Heart right ventricle (tissue), 16 donors: ENCODE measurements around the gene ADTRP. TPM values are rescaled to one million over a fixed set of nuclear protein-coding genes. Genes with fewer than 3 reads are reported as not detected.

Experiments
- ATAC-seq, 8 donors: fragments of 200-7000 bp; cut with Tn5 transposase; one replicate each; pipeline ENCODE4 v1.9.1; 2020; ENCODE audit warnings: mild to moderate bottlenecking in 8 of 8, moderate library complexity in 8 of 8, moderate number of reproducible peaks in 1 of 8
- DNase-seq, 2 donors: peaks; one replicate each; pipeline ENCODE4 v3.0.0-alpha.2; 2020
- H3K27ac ChIP-seq, 10 donors: fragments of 200-600 bp; sonication (generic) in 2 of 10; one replicate each; pipeline versions ENCODE4 v1.5.0 to v1.8.0; 2020 to 2022; ENCODE audit warnings: mild to moderate bottlenecking in 3 of 10
- H3K27me3 ChIP-seq, 7 donors: fragments of 200-600 bp; one replicate each; pipeline ENCODE4 v1.8.0; 2021 to 2022; ENCODE audit warnings: mild to moderate bottlenecking in 2 of 7
- H3K36me3 ChIP-seq, 9 donors: fragments of 200-600 bp; sonication (generic) in 1 of 9; one replicate each; pipeline versions ENCODE4 v1.5.0 to v1.8.0; 2020 to 2022; ENCODE audit warnings: mild to moderate bottlenecking in 2 of 9
- H3K4me1 ChIP-seq, 9 donors: fragments of 200-600 bp; sonication (generic) in 1 of 9; one replicate each; pipeline versions ENCODE4 v1.5.0 to v1.8.0; 2020 to 2022; ENCODE audit warnings: mild to moderate bottlenecking in 4 of 9
- H3K4me3 ChIP-seq, 10 donors: fragments of 200-600 bp; sonication (generic) in 2 of 10; one replicate each; pipeline versions ENCODE4 v1.5.0 to v1.8.0; 2020 to 2022; ENCODE audit warnings: mild to moderate bottlenecking in 7 of 10, moderate library complexity in 2 of 10
- H3K9me3 ChIP-seq, 11 donors: fragments of 200-600 bp in 10 of 11; sonication (generic) in 2 of 11; one replicate each; pipeline versions ENCODE4 v1.5.0 to v1.8.0; 2013 to 2022; ENCODE audit warnings: mild to moderate bottlenecking in 2 of 11, control low read depth in 1 of 11, moderate library complexity in 1 of 11
- WGBS, 2 donors: extraction: QIAGEN DNeasy Blood & Tissue Kit; methylation state at CpG; one replicate each; pipeline ENCODE4 v1.1.7; 2013; ENCODE audit warnings: inconsistent platforms in 1 of 2; 5-methylcytosine and 5-hydroxymethylcytosine counted together
- intact Hi-C, 10 donors: fragments of 100-400 bp; cut with DNase I; formaldehyde crosslinking; loops; one replicate each; pipeline versions ENCODE4 v1.11.1 to v1.14.2; 2022
- polyA plus RNA-seq, 2 donors: library from polyadenylated mRNA; stranded (reverse); fragments of 200-250 nt; gene quantifications; one replicate each; pipeline ENCODE4 v1.2.3, GENCODE V29; 2013
- total RNA-seq, 10 donors: library from RNA; stranded (reverse); fragmentation: NEBNext Ultra II Directional in 3 of 10; extraction: Animal tissue kit (Norgen Biotek cat#: 25700) in 3 of 10; gene quantifications; one replicate each; pipeline versions ENCODE4 v1.2.1 to v1.2.4, GENCODE V29; 2021 to 2023
- TF ChIP-seq, protein P1 (sequence below), 9 donors: fragments of 200-600 bp; sonication (generic) in 2 of 9; IDR thresholded peaks; one replicate each; pipeline versions ENCODE4 v1.5.0 to v1.8.0; 2021 to 2022; ENCODE audit warnings: antibody characterized with exemption in 9 of 9, mild to moderate bottlenecking in 5 of 9, moderate library complexity in 1 of 9
- donor health status: Arrhythmogenic right ventricular cardiomyopathy.
- donor health status: ischemic (EF 13 %, LVEDD 7.1; RV severe dilation, severe dysfunction).
- donor health status: healthy with polysubstance abuse.
- donor health status: DM: no; HTN: yes; CAD: no.
- donor health status: DM: no; HTN: no; CAD: no.
- donor health status: ischemic (EF 25% LVEDD 6.9; RV normal size, moderate dysfunction).
- donor health status: ischemic (EF 25% LVEDD 5.7; RV mildly dilated, moderate dysfunction).
- donor health status: healthy.
- donor health status: DM: yes; HTN: yes; CAD: no.
- donor health status: Ischemic cardiomyopathy.
- donor health status: ischemic (EF 35%, LVEDD 5.7; RV mildly dilated, moderate dysfunction).
- donor health status: nonischemic (EF 11% LVEDD 7.7; RV severe dilation, severe dysfunction).
- donor health status: DM: yes; HTN: yes; CAD: no.
- donor health status: PGD.
- donor health status: ischemic (EF 29% LVEDD 5.4; RV normal size, mild dysfunction).
- donor health status: nonischemic (EF 23%, LVEDD 6.1; RV moderate dilation, normal function).

ADTRP gene
- total and polyA plus RNA-seq, 12 donors = 0.14 to 0.37 (median 0.24) TPM; not detected in 9

DNA sequence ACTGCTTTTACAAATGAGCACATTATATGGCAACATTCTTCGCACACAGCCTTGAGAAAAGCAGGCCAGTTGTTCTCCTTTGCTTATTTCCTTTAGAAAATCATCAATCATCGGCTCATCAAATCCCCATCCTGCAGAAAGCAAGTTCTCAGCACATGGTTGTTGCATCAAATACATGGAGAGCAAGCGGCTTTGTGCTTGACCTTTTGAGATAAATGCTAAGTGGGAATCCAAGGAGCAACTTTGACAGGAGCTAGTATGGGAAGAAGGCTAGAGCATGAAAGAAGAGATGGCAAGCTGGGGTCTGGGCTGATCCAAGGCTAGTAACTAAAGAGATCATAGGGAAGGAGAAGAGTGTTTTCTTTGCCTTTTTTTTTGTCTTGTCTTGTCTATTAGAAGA, 43.2 kb upstream of the ADTRP start:
- no peak overlapping the region for H3K27ac ChIP-seq
- intact Hi-C loops = loop anchor here in 4 of 10 donors (10.0 kb wide), 1 partner anchor 413 kb away; no protein-coding TSS in a partner anchor
- 78 to 88% methylated on average over 3 of the region's 3 CpGs for WGBS, 2 donors
- H3K4me3 ChIP-seq = no peak overlapping the region
- no peaks in the 10 kb centered on the region for H3K9me3 ChIP-seq
- ATAC-seq = no peak
- DNase-seq = no peak
- H3K36me3 ChIP-seq = no peaks in the 10 kb centered on the region
- peaks cover 0 to 4% (median 0%) of the 10 kb centered on the region in 7 donors for H3K27me3 ChIP-seq
- no peaks in the 10 kb centered on the region for H3K4me1 ChIP-seq
- TF ChIP-seq, protein P1, sequence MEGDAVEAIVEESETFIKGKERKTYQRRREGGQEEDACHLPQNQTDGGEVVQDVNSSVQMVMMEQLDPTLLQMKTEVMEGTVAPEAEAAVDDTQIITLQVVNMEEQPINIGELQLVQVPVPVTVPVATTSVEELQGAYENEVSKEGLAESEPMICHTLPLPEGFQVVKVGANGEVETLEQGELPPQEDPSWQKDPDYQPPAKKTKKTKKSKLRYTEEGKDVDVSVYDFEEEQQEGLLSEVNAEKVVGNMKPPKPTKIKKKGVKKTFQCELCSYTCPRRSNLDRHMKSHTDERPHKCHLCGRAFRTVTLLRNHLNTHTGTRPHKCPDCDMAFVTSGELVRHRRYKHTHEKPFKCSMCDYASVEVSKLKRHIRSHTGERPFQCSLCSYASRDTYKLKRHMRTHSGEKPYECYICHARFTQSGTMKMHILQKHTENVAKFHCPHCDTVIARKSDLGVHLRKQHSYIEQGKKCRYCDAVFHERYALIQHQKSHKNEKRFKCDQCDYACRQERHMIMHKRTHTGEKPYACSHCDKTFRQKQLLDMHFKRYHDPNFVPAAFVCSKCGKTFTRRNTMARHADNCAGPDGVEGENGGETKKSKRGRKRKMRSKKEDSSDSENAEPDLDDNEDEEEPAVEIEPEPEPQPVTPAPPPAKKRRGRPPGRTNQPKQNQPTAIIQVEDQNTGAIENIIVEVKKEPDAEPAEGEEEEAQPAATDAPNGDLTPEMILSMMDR (IDR thresholded peaks at IDR 0.05) = no peak

DNA sequence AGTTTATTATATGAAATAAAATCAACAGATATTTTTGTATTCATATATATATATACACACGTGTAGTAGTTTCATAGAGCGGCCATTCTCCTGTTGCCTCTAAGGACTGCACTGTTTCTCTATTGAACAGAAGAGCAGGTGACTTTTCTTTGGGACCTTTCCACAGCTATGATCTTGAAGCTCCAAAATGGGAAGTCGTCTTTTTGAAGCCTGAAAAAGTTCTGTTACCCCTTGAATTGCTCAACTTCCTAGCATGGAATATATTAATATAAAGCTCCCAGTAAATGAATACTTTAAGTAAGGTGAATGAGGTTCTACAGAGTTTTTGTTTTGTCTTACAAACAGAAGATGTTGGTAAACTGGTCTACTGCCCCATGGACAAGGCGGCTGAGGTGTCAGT, 42.2 kb upstream of the ADTRP start:
- intact Hi-C loops = loop anchor here in 4 of 10 donors (10.0 kb wide), 1 partner anchor 414 kb away; no protein-coding TSS in a partner anchor
- TF ChIP-seq, protein P1 (IDR thresholded peaks at IDR 0.05) = no peak
- WGBS, 2 donors = 80 to 90% methylated on average over 4 of the region's 4 CpGs
- no peak for ATAC-seq
- Histone ChIP-seq H3K9me3 (no peaks in the 10 kb centered on the region), H3K27ac (no peak overlapping the region), H3K4me1 (no peaks in the 10 kb centered on the region), H3K4me3 (no peak overlapping the region), H3K27me3 (peaks cover 0 to 4% (median 0%) of the 10 kb centered on the region in 7 donors), H3K36me3 (no peaks in the 10 kb centered on the region)
- no peak for DNase-seq

DNA sequence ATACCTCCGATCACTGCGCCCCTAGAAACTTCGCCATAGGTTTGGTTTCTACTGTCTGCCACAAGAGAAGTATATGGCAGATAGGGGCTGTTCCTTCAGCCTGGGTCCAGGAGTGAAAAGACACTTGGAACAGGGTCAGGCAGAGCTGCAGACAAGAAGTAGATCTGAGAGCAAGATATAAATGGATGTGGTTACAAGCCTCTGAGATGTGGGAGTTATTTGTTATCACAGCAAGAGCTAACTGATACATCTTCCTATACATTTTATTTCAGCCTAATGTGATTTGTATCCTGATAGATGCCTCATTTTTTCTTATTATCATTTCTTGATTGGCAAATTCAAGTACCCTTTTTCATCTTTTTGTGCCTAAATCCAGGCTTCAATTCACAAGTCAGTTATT, 40.9 kb upstream of the ADTRP start:
- intact Hi-C loops = loop anchor here in 1 of 10 donors (10.0 kb wide), 1 partner anchor 185 kb away; no protein-coding TSS in a partner anchor
- TF ChIP-seq, protein P1 (IDR thresholded peaks at IDR 0.05) = no peak
- H3K4me1 ChIP-seq = no peaks in the 10 kb centered on the region
- no peak for DNase-seq
- peaks cover 0 to 4% (median 0%) of the 10 kb centered on the region in 7 donors for H3K27me3 ChIP-seq
- no peak overlapping the region for H3K4me3 ChIP-seq
- no peaks in the 10 kb centered on the region for H3K36me3 ChIP-seq
- WGBS, 2 donors = 96 to 97% methylated on average over 3 of the region's 3 CpGs
- no peak overlapping the region for H3K27ac ChIP-seq
- H3K9me3 ChIP-seq = no peaks in the 10 kb centered on the region
- ATAC-seq = no peak

DNA sequence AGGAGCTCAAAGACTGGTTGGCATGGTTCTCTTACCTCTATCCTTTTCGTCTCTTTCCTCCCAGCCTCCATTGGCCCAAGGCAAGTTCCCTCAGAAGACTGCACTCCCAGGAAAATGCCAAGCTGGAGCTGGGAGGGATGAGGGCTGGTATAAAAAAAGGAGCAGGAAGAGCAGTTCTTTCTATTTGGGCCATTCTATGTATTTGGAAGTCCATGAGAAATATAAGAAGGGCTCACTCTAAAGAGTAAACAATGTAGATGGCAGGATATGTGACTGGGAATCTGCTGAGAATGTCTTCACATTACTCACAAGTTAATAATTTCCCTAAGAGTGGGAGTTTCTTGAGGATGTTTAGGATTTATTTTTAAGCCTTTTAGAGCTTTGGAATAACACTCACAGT, 36.6 kb upstream of the ADTRP start:
- no peaks in the 10 kb centered on the region for H3K9me3 ChIP-seq
- no peak overlapping the region for H3K27ac ChIP-seq
- intact Hi-C loops = loop anchor here in 1 of 10 donors (10.0 kb wide), 1 partner anchor 190 kb away; no protein-coding TSS in a partner anchor
- H3K4me3 ChIP-seq = no peak overlapping the region
- ATAC-seq (no peak), DNase-seq (no peak)
- WGBS, 2 donors = 86 to 96% methylated on average over 1 of the region's 1 CpG
- no peaks in the 10 kb centered on the region for H3K36me3 ChIP-seq
- no peaks in the 10 kb centered on the region for H3K27me3 ChIP-seq
- TF ChIP-seq, protein P1 (IDR thresholded peaks at IDR 0.05) = no peak
- peaks cover 0 to 22% (median 10%) of the 10 kb centered on the region in 9 donors for H3K4me1 ChIP-seq
